Skeletal muscle tissue (tissue), 4 donors: ENCODE measurements around the gene MNT. TPM values are rescaled to one million over a fixed set of nuclear protein-coding genes. Genes with fewer than 3 reads are reported as not detected.

Experiments used
- H3K27ac ChIP-seq: one replicate; pipeline ENCODE4 v1.7.0; 2013; ENCODE audit warnings: mild to moderate bottlenecking, low read depth, low read length, inconsistent platforms
- H3K27me3 ChIP-seq, 3 donors: one replicate each; pipeline ENCODE4 v1.7.0; 2013; ENCODE audit warnings: low read length in 3 of 3; ENCODE audit not compliant: control insufficient read depth in 3 of 3, insufficient read depth in 3 of 3
- H3K36me3 ChIP-seq, 3 donors: one replicate each; pipeline ENCODE4 v1.7.0; 2013; ENCODE audit warnings: low read length in 3 of 3; ENCODE audit not compliant: control insufficient read depth in 3 of 3, insufficient read depth in 3 of 3
- H3K4me1 ChIP-seq, 3 donors: one replicate each; pipeline ENCODE4 v1.7.0; 2013; ENCODE audit warnings: low read length in 3 of 3, mild to moderate bottlenecking in 3 of 3; ENCODE audit not compliant: control insufficient read depth in 3 of 3, insufficient read depth in 3 of 3
- H3K4me3 ChIP-seq, 3 donors: one replicate each; pipeline ENCODE4 v1.7.0; 2013; ENCODE audit warnings: low read length in 3 of 3
- H3K9ac ChIP-seq, 3 donors: one replicate each; pipeline ENCODE4 v1.7.0; 2013; ENCODE audit warnings: low read length in 3 of 3, mild to moderate bottlenecking in 3 of 3, moderate library complexity in 2 of 3, low read depth in 1 of 3
- H3K9me3 ChIP-seq, 3 donors: one replicate each; pipeline ENCODE4 v1.7.0; 2013; ENCODE audit warnings: low read length in 3 of 3; ENCODE audit not compliant: control insufficient read depth in 3 of 3
- total RNA-seq: library from RNA; depleted of rRNA; stranded (reverse); fragments of >200 nt; gene quantifications from one replicate; pipeline ENCODE4 v1.2.3, GENCODE V29; 2014
- donor health status: Osteomylitis.

Gene MNT
- total RNA-seq, 1 donor from 2014 or later = 5.2 TPM

- Histone ChIP-seq H3K9me3 (no peaks in the 10 kb centered on the region), H3K9ac (peak overlapping the region in 2 of 3 donors; percentile 58 to 64), H3K27me3 (no peaks in the 10 kb centered on the region), H3K4me1 (peaks cover 26 to 27% (median 27%) of the 10 kb centered on the region in 3 donors), H3K36me3 (peaks cover 15 to 36% (median 24%) of the 10 kb centered on the region in 3 donors), H3K4me3 (no peak overlapping the region), H3K27ac (peak overlapping the region; percentile 43)
Measured at GRCh38 chr17:2364763-2365116, 36.1 kb downstream of the MNT start.

GRCh38 chr17:2363851-2364762 is 36.8 kb downstream of the MNT start:
- H3K9me3 ChIP-seq = no peaks in the 10 kb centered on the region
- H3K36me3 ChIP-seq = peaks cover 15 to 36% (median 24%) of the 10 kb centered on the region in 3 donors
- H3K9ac ChIP-seq = peak overlapping the region in 2 of 3 donors; percentile 8 to 64
- peaks cover 25 to 28% (median 26%) of the 10 kb centered on the region in 3 donors for H3K4me1 ChIP-seq
- H3K27ac ChIP-seq = peak overlapping the region; percentile 43
- peak overlapping the region; percentile 15 to 52 (median 45) for H3K4me3 ChIP-seq
- no peaks in the 10 kb centered on the region for H3K27me3 ChIP-seq

- Histone ChIP-seq H3K27me3 (no peaks in the 10 kb centered on the region), H3K36me3 (peaks cover 15 to 36% (median 24%) of the 10 kb centered on the region in 3 donors), H3K27ac (peak overlapping the region; percentile 43)
Measured at GRCh38 chr17:2363318-2363717, 37.5 kb downstream of the MNT start.

GRCh38 chr17:2362881-2363280 is 38.0 kb downstream of the MNT start:
- H3K9ac ChIP-seq = no peak overlapping the region
- H3K36me3 ChIP-seq = peaks cover 17 to 36% (median 23%) of the 10 kb centered on the region in 3 donors
- H3K27ac ChIP-seq = no peak overlapping the region

More at GRCh38 chr17:2363318-2363717, 37.5 kb downstream of the MNT start:
- peaks cover 25 to 28% (median 25%) of the 10 kb centered on the region in 3 donors for H3K4me1 ChIP-seq
- no peak overlapping the region for H3K9ac ChIP-seq
- H3K4me3 ChIP-seq = no peak overlapping the region
- no peaks in the 10 kb centered on the region for H3K9me3 ChIP-seq

GRCh38 chr17:2362416-2362815 is 38.4 kb downstream of the MNT start:
- no peaks in the 10 kb centered on the region for H3K27me3 ChIP-seq
- H3K36me3 ChIP-seq = peaks cover 17 to 34% (median 18%) of the 10 kb centered on the region in 3 donors
- H3K9me3 ChIP-seq = no peaks in the 10 kb centered on the region
- peaks cover 25 to 28% (median 25%) of the 10 kb centered on the region in 3 donors for H3K4me1 ChIP-seq
- no peak overlapping the region for H3K27ac ChIP-seq
- no peak overlapping the region for H3K9ac ChIP-seq
- H3K4me3 ChIP-seq = no peak overlapping the region

More at GRCh38 chr17:2362881-2363280, 38.0 kb downstream of the MNT start:
- Histone ChIP-seq H3K9me3 (no peaks in the 10 kb centered on the region), H3K27me3 (no peaks in the 10 kb centered on the region), H3K4me1 (peaks cover 25 to 28% (median 25%) of the 10 kb centered on the region in 3 donors), H3K4me3 (no peak overlapping the region)

- Histone ChIP-seq H3K9ac (no peak overlapping the region), H3K9me3 (no peaks in the 10 kb centered on the region), H3K27me3 (no peaks in the 10 kb centered on the region), H3K36me3 (peaks cover 16 to 32% (median 16%) of the 10 kb centered on the region in 3 donors), H3K4me3 (no peak overlapping the region), H3K27ac (no peak overlapping the region), H3K4me1 (peaks cover 25 to 28% (median 25%) of the 10 kb centered on the region in 3 donors)
Measured at GRCh38 chr17:2362016-2362415, 38.8 kb downstream of the MNT start.

GRCh38 chr17:2361010-2361760 is 39.7 kb downstream of the MNT start:
- H3K27me3 ChIP-seq = no peaks in the 10 kb centered on the region
- H3K4me3 ChIP-seq = no peak overlapping the region
- H3K36me3 ChIP-seq = peaks cover 11 to 30% (median 12%) of the 10 kb centered on the region in 3 donors
- no peak overlapping the region for H3K9ac ChIP-seq
- H3K27ac ChIP-seq = no peak overlapping the region
- H3K4me1 ChIP-seq = peaks cover 25 to 28% (median 25%) of the 10 kb centered on the region in 3 donors
- H3K9me3 ChIP-seq = no peaks in the 10 kb centered on the region

- H3K27ac ChIP-seq = no peak overlapping the region
- H3K4me1 ChIP-seq = peaks cover under 1 to 4% (median under 1%) of the 10 kb centered on the region in 3 donors
- H3K36me3 ChIP-seq = peaks cover 6 to 19% (median 10%) of the 10 kb centered on the region in 3 donors
- H3K4me3 ChIP-seq = no peak overlapping the region
- H3K9me3 ChIP-seq = no peaks in the 10 kb centered on the region
- H3K27me3 ChIP-seq = no peaks in the 10 kb centered on the region
- H3K9ac ChIP-seq = no peak overlapping the region
Measured at GRCh38 chr17:2357931-2358434, 42.9 kb downstream of the MNT start.

GRCh38 chr17:2357237-2357636 is 43.6 kb downstream of the MNT start:
- peaks cover 0 to 2% (median 0%) of the 10 kb centered on the region in 3 donors for H3K4me1 ChIP-seq
- no peaks in the 10 kb centered on the region for H3K9me3 ChIP-seq
- H3K9ac ChIP-seq = no peak overlapping the region
- no peak overlapping the region for H3K27ac ChIP-seq
- no peaks in the 10 kb centered on the region for H3K27me3 ChIP-seq
- no peak overlapping the region for H3K4me3 ChIP-seq
- H3K36me3 ChIP-seq = peaks cover 0 to 13% (median 6%) of the 10 kb centered on the region in 3 donors
